ENCODE measurements around the gene IFTAP.

GRCh38 chr11:36627006-36627405, 32.7 kb downstream of the IFTAP start:
- TF ChIP-seq CTCF (IDR thresholded peaks at IDR 0.05) (no peak), POLR2A (IDR thresholded peaks at IDR 0.05) (no peak), POLR2AphosphoS5 (IDR thresholded peaks at IDR 0.05; ENCODE audit: insufficient read depth in 1 of 2, low read depth in 1 of 2) (no peak)
